ENCODE data around the gene GPAM.

GPAM gene

GRCh38 chr10:112136486-112137153 is 46.9 kb downstream of the GPAM start:
- Histone ChIP-seq H3K27ac (no peak overlapping the region), H3K4me1 (ENCODE audit: control insufficient read depth in 1 of 2, insufficient read depth in 1 of 2, low read depth in 1 of 2, low read length in 1 of 2) (peaks cover 0 to 4% of the 10 kb centered on the region in 2 experiments), H3K36me3 (no peaks in the 10 kb centered on the region), H3K9me3 (no peaks in the 10 kb centered on the region), H3K4me3 (ENCODE audit: low read depth in 1 of 2, low read length in 1 of 2) (no peak overlapping the region), H3K27me3 (no peaks in the 10 kb centered on the region)
- TF ChIP-seq, protein P1, sequence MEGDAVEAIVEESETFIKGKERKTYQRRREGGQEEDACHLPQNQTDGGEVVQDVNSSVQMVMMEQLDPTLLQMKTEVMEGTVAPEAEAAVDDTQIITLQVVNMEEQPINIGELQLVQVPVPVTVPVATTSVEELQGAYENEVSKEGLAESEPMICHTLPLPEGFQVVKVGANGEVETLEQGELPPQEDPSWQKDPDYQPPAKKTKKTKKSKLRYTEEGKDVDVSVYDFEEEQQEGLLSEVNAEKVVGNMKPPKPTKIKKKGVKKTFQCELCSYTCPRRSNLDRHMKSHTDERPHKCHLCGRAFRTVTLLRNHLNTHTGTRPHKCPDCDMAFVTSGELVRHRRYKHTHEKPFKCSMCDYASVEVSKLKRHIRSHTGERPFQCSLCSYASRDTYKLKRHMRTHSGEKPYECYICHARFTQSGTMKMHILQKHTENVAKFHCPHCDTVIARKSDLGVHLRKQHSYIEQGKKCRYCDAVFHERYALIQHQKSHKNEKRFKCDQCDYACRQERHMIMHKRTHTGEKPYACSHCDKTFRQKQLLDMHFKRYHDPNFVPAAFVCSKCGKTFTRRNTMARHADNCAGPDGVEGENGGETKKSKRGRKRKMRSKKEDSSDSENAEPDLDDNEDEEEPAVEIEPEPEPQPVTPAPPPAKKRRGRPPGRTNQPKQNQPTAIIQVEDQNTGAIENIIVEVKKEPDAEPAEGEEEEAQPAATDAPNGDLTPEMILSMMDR (IDR thresholded peaks at IDR 0.05): no peak

- Histone ChIP-seq H3K9me3 (no peaks in the 10 kb centered on the region), H3K4me1 (ENCODE audit: control insufficient read depth in 1 of 2, insufficient read depth in 1 of 2, low read depth in 1 of 2, low read length in 1 of 2) (no peaks in the 10 kb centered on the region), H3K27ac (no peak overlapping the region), H3K27me3 (no peaks in the 10 kb centered on the region), H3K36me3 (no peaks in the 10 kb centered on the region), H3K4me3 (ENCODE audit: low read depth in 1 of 2, low read length in 1 of 2) (no peak overlapping the region)
- TF ChIP-seq, protein P1 (IDR thresholded peaks at IDR 0.05): no peak
These were observed 48.0 kb downstream of the GPAM start for GRCh38 chr10:112135604-112136003.

DNA sequence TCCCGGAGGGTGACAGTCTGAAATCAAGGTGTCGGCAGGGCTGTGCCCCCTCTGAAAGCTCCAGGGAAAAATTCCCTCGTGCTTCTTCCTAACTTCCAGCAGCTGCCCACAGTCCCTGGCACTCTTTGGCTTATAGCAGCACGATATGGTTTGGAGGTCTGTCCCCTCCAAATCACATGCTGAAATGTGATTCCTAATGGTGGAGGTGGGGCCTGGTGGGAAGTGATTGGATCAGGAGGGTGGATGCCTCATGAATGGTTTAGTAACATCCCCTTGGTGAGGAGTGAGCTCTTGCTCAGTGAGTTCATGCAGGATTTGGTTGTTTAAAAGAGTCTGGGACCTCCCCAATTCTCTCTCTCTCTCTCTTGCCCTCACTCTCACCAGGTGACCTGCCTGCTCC is 51.1 kb downstream of the GPAM start:
- TF ChIP-seq, protein P1 (IDR thresholded peaks at IDR 0.05): no peak

GRCh38 chr10:112131996-112132395 is 51.6 kb downstream of the GPAM start:
- no peaks in the 10 kb centered on the region for H3K9me3 ChIP-seq
- no peaks in the 10 kb centered on the region for H3K27me3 ChIP-seq
- H3K4me1 ChIP-seq (ENCODE audit: control insufficient read depth in 1 of 2, insufficient read depth in 1 of 2, low read depth in 1 of 2, low read length in 1 of 2): no peaks in the 10 kb centered on the region
- H3K4me3 ChIP-seq (ENCODE audit: low read depth in 1 of 2, low read length in 1 of 2): no peak overlapping the region
- no peak overlapping the region for H3K27ac ChIP-seq
- TF ChIP-seq, protein P1 (IDR thresholded peaks at IDR 0.05): no peak
- H3K36me3 ChIP-seq: no peaks in the 10 kb centered on the region

More for the DNA sequence above, 51.1 kb downstream of the GPAM start:
- no peaks in the 10 kb centered on the region for H3K36me3 ChIP-seq
- H3K9me3 ChIP-seq: no peaks in the 10 kb centered on the region
- H3K27me3 ChIP-seq: no peaks in the 10 kb centered on the region
- no peak overlapping the region for H3K27ac ChIP-seq
- no peak overlapping the region for H3K4me3 ChIP-seq (ENCODE audit: low read depth in 1 of 2, low read length in 1 of 2)
- no peaks in the 10 kb centered on the region for H3K4me1 ChIP-seq (ENCODE audit: control insufficient read depth in 1 of 2, insufficient read depth in 1 of 2, low read depth in 1 of 2, low read length in 1 of 2)

DNA sequence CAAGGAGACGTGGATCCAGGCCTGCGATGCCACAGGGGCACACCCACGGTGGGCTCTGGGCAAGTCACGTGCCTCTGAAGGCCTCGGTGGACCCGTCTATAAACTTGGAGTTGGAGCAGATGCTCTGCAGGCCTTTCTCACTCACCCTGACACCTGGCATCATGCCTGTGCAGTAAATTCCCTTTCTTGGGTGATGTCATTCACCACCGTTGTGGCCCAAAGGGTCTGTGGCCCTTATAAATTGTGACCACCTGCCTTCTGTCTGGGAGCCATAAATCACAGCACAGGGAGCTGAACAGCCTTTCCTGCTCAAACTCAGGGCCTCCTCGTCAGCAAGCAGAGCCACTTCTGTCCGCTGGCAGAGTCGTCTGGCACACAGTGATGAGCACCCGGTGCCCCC is 52.2 kb downstream of the GPAM start:
- Histone ChIP-seq H3K27me3 (no peaks in the 10 kb centered on the region), H3K9me3 (no peaks in the 10 kb centered on the region), H3K4me3 (ENCODE audit: low read depth in 1 of 2, low read length in 1 of 2) (no peak overlapping the region), H3K4me1 (ENCODE audit: control insufficient read depth in 1 of 2, insufficient read depth in 1 of 2, low read depth in 1 of 2, low read length in 1 of 2) (no peaks in the 10 kb centered on the region), H3K36me3 (no peaks in the 10 kb centered on the region), H3K27ac (no peak overlapping the region)
- TF ChIP-seq, protein P1 (IDR thresholded peaks at IDR 0.05): no peak
